SK-N-MC (cell line): ENCODE measurements around the gene METTL14.

ENCODE experiments used
- EZH2 ChIP-seq: fragments of 200-600 bp; sonication (generic); IDR thresholded peaks from one replicate; pipeline ENCODE4 v1.6.1; 2017; ENCODE audit warnings: antibody characterized with exemption
- POLR2AphosphoS5 ChIP-seq: IDR thresholded peaks from 2 replicates; pipeline ENCODE4 v1.6.1; 2012; ENCODE audit warnings: mild to moderate bottlenecking, low read depth, low read length, borderline replicate concordance

GRCh38 chr4:118746251-118746919, 61.2 kb downstream of the METTL14 start:
- TF ChIP-seq EZH2: no peak
- TF ChIP-seq POLR2AphosphoS5: no peak
